ENCODE data around the gene DUSP6. TPM values are rescaled to one million over a fixed set of nuclear protein-coding genes. Genes with fewer than 3 reads are reported as not detected.

DUSP6 gene
- total and polyA plus RNA-seq, 2 donors (not counting 1 experiment from before 2014, with no cell fraction given), result 3.2 to 42.2 TPM

- 100% methylated on average over 2 of the region's 5 CpGs for WGBS (ENCODE audit: insufficient coverage)
- Histone ChIP-seq H3K27me3 (replicated peaks in 1 of 4; ENCODE audit: control extremely low read depth in 1 of 4, control insufficient read depth in 3 of 4, insufficient read depth in 4 of 4, low read length in 3 of 4) (no peaks in the 10 kb centered on the region), H3K4me3 (ENCODE audit: control extremely low read depth in 1 of 5, extremely low read depth in 1 of 5, insufficient read depth in 1 of 5, low read depth in 2 of 5, low read length in 4 of 5) (no peak overlapping the region), H3K36me3 (replicated peaks in 1 of 2; ENCODE audit: control extremely low read depth in 1 of 2, control insufficient read depth in 1 of 2, extremely low read depth in 1 of 2, insufficient read depth in 2 of 2, low read length in 1 of 2) (no peaks in the 10 kb centered on the region), H3K4me1 (ENCODE audit: control insufficient read depth in 2 of 2, insufficient read depth in 2 of 2, low read length in 2 of 2) (peaks cover 9 to 10% of the 10 kb centered on the region in 2 donors), H3K79me2 (ENCODE audit: control insufficient read depth, insufficient read depth, low read length) (no peaks in the 10 kb centered on the region), H3K9me3 (ENCODE audit: control extremely low read depth in 1 of 3, control insufficient read depth in 2 of 3, insufficient read depth in 1 of 3, low read length in 2 of 3) (peaks cover 0 to 8% (median 8%) of the 10 kb centered on the region in 3 donors), H3K27ac (ENCODE audit: low read length in 2 of 2) (no peak overlapping the region), H3K4me2 (replicated peaks; ENCODE audit: low read depth, low read length, poor library complexity, severe bottlenecking) (no peak overlapping the region), H4K20me1 (ENCODE audit: control insufficient read depth, insufficient read depth, low read length, poor library complexity, severe bottlenecking) (no peaks in the 10 kb centered on the region), H3K9ac (ENCODE audit: low read length) (no peak overlapping the region), H2AFZ (ENCODE audit: insufficient read depth, low read depth, low read length, poor library complexity, severe bottlenecking) (no peak overlapping the region)
- Mint-ChIP-seq H3K27ac (no peak overlapping the region), H3K9me3 (ENCODE audit: insufficient read depth) (peaks cover 1% of the 10 kb centered on the region), H3K4me3 (no peak overlapping the region), H3K27me3 (peaks cover 1% of the 10 kb centered on the region), H3K4me1 (peaks cover 10% of the 10 kb centered on the region)
- no peak for ATAC-seq (ENCODE audit: low read depth)
- no peak for TF ChIP-seq EZH2 (IDR thresholded peaks at IDR 0.05; ENCODE audit: borderline replicate concordance, insufficient read depth, low read depth, low read length, poor library complexity, severe bottlenecking)
- no peak for TF ChIP-seq CTCF (IDR thresholded peaks at IDR 0.05)
- DNase-seq, result no peak
- intact Hi-C loops (cut with micrococcal nuclease), result no loop called here
- ChIA-PET POLR2A (no interaction called here), CTCF (no interaction called here)
Observed at GRCh38 chr12:89335452-89336244, 16.7 kb downstream of the DUSP6 start.

GRCh38 chr12:89334548-89335169 is 17.6 kb downstream of the DUSP6 start:
- Mint-ChIP-seq H3K9me3 (ENCODE audit: insufficient read depth) (peaks cover 4% of the 10 kb centered on the region), H3K4me3 (no peak overlapping the region), H3K27me3 (peaks cover 3% of the 10 kb centered on the region), H3K27ac (no peak overlapping the region), H3K4me1 (peaks cover 10% of the 10 kb centered on the region)
- Histone ChIP-seq H3K4me3 (ENCODE audit: control extremely low read depth in 1 of 5, extremely low read depth in 1 of 5, insufficient read depth in 1 of 5, low read depth in 2 of 5, low read length in 4 of 5) (no peak overlapping the region), H3K4me2 (replicated peaks; ENCODE audit: low read depth, low read length, poor library complexity, severe bottlenecking) (no peak overlapping the region), H3K79me2 (ENCODE audit: control insufficient read depth, insufficient read depth, low read length) (no peaks in the 10 kb centered on the region), H3K9me3 (ENCODE audit: control extremely low read depth in 1 of 3, control insufficient read depth in 2 of 3, insufficient read depth in 1 of 3, low read length in 2 of 3) (peaks cover 0 to 13% (median 10%) of the 10 kb centered on the region in 3 donors), H3K9ac (ENCODE audit: low read length) (no peak overlapping the region), H4K20me1 (ENCODE audit: control insufficient read depth, insufficient read depth, low read length, poor library complexity, severe bottlenecking) (no peaks in the 10 kb centered on the region), H2AFZ (ENCODE audit: insufficient read depth, low read depth, low read length, poor library complexity, severe bottlenecking) (no peak overlapping the region), H3K36me3 (replicated peaks in 1 of 2; ENCODE audit: control extremely low read depth in 1 of 2, control insufficient read depth in 1 of 2, extremely low read depth in 1 of 2, insufficient read depth in 2 of 2, low read length in 1 of 2) (no peaks in the 10 kb centered on the region), H3K4me1 (ENCODE audit: control insufficient read depth in 2 of 2, insufficient read depth in 2 of 2, low read length in 2 of 2) (peaks cover 9 to 10% of the 10 kb centered on the region in 2 donors), H3K27me3 (replicated peaks in 1 of 4; ENCODE audit: control extremely low read depth in 1 of 4, control insufficient read depth in 3 of 4, insufficient read depth in 4 of 4, low read length in 3 of 4) (no peaks in the 10 kb centered on the region), H3K27ac (ENCODE audit: low read length in 2 of 2) (no peak overlapping the region)
- WGBS (ENCODE audit: insufficient coverage), result 88% methylated on average over 2 of the region's 5 CpGs
- ATAC-seq (ENCODE audit: low read depth) (no peak), DNase-seq (no peak)
- ChIA-PET CTCF (no interaction called here), POLR2A (no interaction called here)
- no peak for TF ChIP-seq EZH2 (IDR thresholded peaks at IDR 0.05; ENCODE audit: borderline replicate concordance, insufficient read depth, low read depth, low read length, poor library complexity, severe bottlenecking)
- no peak for TF ChIP-seq CTCF (IDR thresholded peaks at IDR 0.05)
- intact Hi-C loops (cut with micrococcal nuclease), result no loop called here
